Stimulated activated CD8-positive, alpha-beta memory T cell treated with anti-CD3 and anti-CD28 coated beads, Interleukin-12 subunit alpha, Interleukin-12 subunit beta, amount 100 ng/mL, for 1 hour (primary cell): ENCODE measurements around the gene KLK12.
"Not testable (repeated sequence)": the region's sequence is repeated elsewhere in the genome, so short reads cannot be mapped to it uniquely, and the experiment has no call there.

Source experiments
- DNase-seq: peaks from one replicate; pipeline ENCODE4 v3.0.0-alpha.2; 2020; ENCODE audit warnings: low read depth

Gene KLK12

GRCh38 chr19:51015691-51016267, 19.0 kb downstream of the KLK12 start:
- no peak for DNase-seq

GRCh38 chr19:51014242-51014641, 20.6 kb downstream of the KLK12 start:
- no peak for DNase-seq

- no peak for DNase-seq
Measured at GRCh38 chr19:51012661-51013190, 22.1 kb downstream of the KLK12 start.

GRCh38 chr19:51010066-51010795, 24.6 kb downstream of the KLK12 start:
- no peak for DNase-seq

- DNase-seq, result no peak
Measured at GRCh38 chr19:51009061-51009891, 25.5 kb downstream of the KLK12 start.

GRCh38 chr19:51007488-51007887, 27.3 kb downstream of the KLK12 start:
- no peak for DNase-seq

- DNase-seq, result no peak
Measured at GRCh38 chr19:51006406-51006805, 28.4 kb downstream of the KLK12 start.

GRCh38 chr19:51005248-51005647, 29.6 kb downstream of the KLK12 start:
- no peak for DNase-seq

- no peak for DNase-seq
Measured at GRCh38 chr19:51003316-51003715, 31.5 kb downstream of the KLK12 start.

- no peak for DNase-seq
Measured at GRCh38 chr19:51002542-51003311, 32.1 kb downstream of the KLK12 start.

- no peak for DNase-seq
Measured at GRCh38 chr19:51002089-51002532, 32.7 kb downstream of the KLK12 start.

GRCh38 chr19:51001515-51001914, 33.3 kb downstream of the KLK12 start, which contains the start of gene KLK8:
Gene KLK8, minus strand, starts transcription at chr19:51001604. Its CDS starts 437 bp downstream, at chr19:51001167.
- DNase-seq, result no peak

GRCh38 chr19:51000981-51001380, 33.8 kb downstream of the KLK12 start:
- DNase-seq, result no peak

- DNase-seq, result no peak
Measured at GRCh38 chr19:51000426-51000825, 34.4 kb downstream of the KLK12 start.

GRCh38 chr19:50998686-50999085, 36.1 kb downstream of the KLK12 start:
- DNase-seq, result no peak

- no peak for DNase-seq
Measured at GRCh38 chr19:50998061-50998460, 36.7 kb downstream of the KLK12 start.

- DNase-seq, result no peak
Measured at GRCh38 chr19:50994129-50994528, 40.7 kb downstream of the KLK12 start.

- DNase-seq, result no peak
Measured at GRCh38 chr19:50992666-50993035, 42.2 kb downstream of the KLK12 start.

- not testable (repeated sequence) for DNase-seq
Measured at GRCh38 chr19:50984416-50984815, 50.4 kb downstream of the KLK12 start.

- no peak for DNase-seq
Measured at GRCh38 chr19:50983625-50984292, 51.0 kb downstream of the KLK12 start, which contains the start of gene KLK7. Gene KLK7, minus strand, starts transcription at chr19:50983917. Its CDS starts 1,518 bp downstream, at chr19:50982399.

- no peak for DNase-seq
Measured at GRCh38 chr19:50982186-50982585, 52.6 kb downstream of the KLK12 start.
